GM12873 (cell line): ENCODE results near the gene PROZ.

Experiments used
- CTCF ChIP-seq: IDR thresholded peaks from 2 replicates; pipeline ENCODE4 v1.5.1; 2012; ENCODE audit warnings: low read depth, mild to moderate bottlenecking, moderate library complexity, low read length, control low read depth; ENCODE audit not compliant: insufficient read depth; ENCODE audit errors: missing control alignments

The PROZ gene

DNA sequence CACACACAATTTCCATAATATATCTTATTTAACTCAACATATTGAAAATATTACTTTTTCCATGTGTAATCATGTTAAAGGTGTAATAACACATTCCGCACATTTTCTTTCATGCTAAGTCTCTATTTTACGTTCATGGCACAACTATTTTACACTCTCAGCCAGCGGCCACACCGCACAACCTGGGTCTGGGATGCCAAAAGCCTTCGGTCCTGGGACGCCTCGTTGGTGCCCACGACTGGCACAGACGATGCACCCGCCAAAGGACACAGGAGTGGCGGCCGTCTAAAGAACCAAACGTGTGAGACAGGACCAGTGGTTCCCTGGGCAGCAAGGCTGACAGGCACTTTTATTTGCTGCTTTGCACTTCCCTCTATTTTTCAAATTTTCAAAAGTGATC, 10.0 kb upstream of the PROZ start:
- no peak for TF ChIP-seq CTCF

DNA sequence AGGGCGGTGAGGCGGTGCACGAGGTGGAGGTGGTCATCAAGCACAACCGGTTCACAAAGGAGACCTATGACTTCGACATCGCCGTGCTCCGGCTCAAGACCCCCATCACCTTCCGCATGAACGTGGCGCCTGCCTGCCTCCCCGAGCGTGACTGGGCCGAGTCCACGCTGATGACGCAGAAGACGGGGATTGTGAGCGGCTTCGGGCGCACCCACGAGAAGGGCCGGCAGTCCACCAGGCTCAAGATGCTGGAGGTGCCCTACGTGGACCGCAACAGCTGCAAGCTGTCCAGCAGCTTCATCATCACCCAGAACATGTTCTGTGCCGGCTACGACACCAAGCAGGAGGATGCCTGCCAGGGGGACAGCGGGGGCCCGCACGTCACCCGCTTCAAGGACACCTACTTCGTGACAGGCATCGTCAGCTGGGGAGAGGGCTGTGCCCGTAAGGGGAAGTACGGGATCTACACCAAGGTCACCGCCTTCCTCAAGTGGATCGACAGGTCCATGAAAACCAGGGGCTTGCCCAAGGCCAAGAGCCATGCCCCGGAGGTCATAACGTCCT, 9.4 kb upstream of the PROZ start:
- no peak for TF ChIP-seq CTCF

- no peak for TF ChIP-seq CTCF
Observed at GRCh38 chr13:113149711-113150549, 8.5 kb upstream of the PROZ start.

DNA sequence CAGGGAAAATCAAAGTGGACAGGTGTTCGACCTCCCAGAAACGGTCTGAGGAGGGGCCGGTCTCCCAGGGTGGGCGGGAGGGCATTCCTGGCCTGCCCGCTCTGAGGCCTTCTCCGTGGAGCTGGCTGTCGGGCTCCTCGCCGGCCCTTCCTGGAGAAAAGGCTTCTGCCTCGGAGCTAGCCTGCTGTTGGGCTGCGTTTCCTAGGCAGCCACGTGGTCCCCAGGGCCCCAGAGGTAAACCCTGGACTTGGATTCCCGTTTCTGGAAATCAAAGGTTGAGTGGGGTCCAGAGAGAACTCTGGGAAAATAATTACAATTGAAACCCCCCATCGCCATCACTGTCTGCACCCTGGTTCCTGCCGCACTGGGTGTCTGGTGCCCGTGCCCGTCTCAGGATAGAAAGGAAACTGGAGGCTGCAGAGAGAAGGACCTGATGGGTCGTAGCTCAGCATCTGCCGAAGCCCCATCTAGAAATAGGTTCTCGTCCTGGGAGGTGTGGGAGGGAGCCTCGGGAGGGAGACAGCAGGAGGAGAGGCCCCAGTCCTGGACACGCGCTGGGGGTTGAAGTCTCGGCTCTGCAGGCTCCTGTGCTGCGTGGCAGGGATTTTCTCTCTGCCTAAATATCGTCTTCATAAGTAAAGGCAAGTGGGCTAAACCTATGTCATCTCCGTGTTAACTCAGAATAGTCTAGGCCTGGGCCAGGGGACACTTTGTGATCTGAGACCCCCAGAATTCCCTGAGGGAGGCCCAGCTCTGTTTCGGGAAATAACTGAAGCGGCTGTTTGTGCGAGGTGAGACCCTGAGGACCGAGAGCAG, 7.7 kb upstream of the PROZ start:
- TF ChIP-seq CTCF: no peak

GRCh38 chr13:113151745-113152690, 6.4 kb upstream of the PROZ start:
- no peak for TF ChIP-seq CTCF

DNA sequence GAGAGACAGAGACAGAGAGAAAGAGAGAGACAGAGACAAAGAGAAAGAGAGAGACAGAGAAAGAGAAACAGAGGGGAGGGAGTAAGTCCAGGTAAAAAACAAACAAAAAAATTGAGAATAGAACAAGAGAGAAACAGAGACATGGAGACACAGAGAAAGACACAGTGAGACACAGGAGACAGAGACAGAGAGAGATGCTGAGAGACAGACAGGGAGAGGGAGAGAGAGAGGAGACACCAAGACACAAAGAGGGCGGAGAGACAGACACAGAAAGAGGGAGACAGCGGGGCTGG, 5.8 kb upstream of the PROZ start:
- TF ChIP-seq CTCF: no peak
